ENCODE data around the gene SLC41A3.
A peak's percentile ranks its signal among the peaks of the same experiment; 100 is the strongest.

SLC41A3 gene

GRCh38 chr3:126083913-126084767 is at the start of gene SLC41A3:
SLC41A3 (minus strand) TSS chr3:126084124; CDS start chr3:126068219, 15,905 bp downstream.
- DNase-seq = peak; percentile 74 to 85

- DNase-seq = no peak
Observed at GRCh38 chr3:126133606-126134005, 49.7 kb upstream of the SLC41A3 start.

GRCh38 chr3:126132751-126133511 is 49.0 kb upstream of the SLC41A3 start:
- no peak for DNase-seq

- no peak for DNase-seq
Observed at GRCh38 chr3:126131881-126132750, 48.2 kb upstream of the SLC41A3 start.

- no peak for DNase-seq
Observed at GRCh38 chr3:126130981-126131745, 47.2 kb upstream of the SLC41A3 start.

GRCh38 chr3:126130081-126130855 is 46.3 kb upstream of the SLC41A3 start:
- DNase-seq = no peak

GRCh38 chr3:126129398-126129891 is 45.5 kb upstream of the SLC41A3 start:
- no peak for DNase-seq

- no peak for DNase-seq
Observed at GRCh38 chr3:126128504-126129397, 44.8 kb upstream of the SLC41A3 start.

GRCh38 chr3:126127904-126128303 is 44.0 kb upstream of the SLC41A3 start:
- DNase-seq = no peak

- no peak for DNase-seq
Observed at GRCh38 chr3:126127452-126127851, 43.5 kb upstream of the SLC41A3 start.

GRCh38 chr3:126126811-126127431 is 43.0 kb upstream of the SLC41A3 start:
- DNase-seq = no peak

GRCh38 chr3:126126286-126126685 is 42.4 kb upstream of the SLC41A3 start:
- no peak for DNase-seq

GRCh38 chr3:126125781-126126251 is 41.9 kb upstream of the SLC41A3 start:
- DNase-seq = no peak

- DNase-seq = no peak
Observed at GRCh38 chr3:126125341-126125740, 41.4 kb upstream of the SLC41A3 start.

- DNase-seq = no peak
Observed at GRCh38 chr3:126124896-126125295, 41.0 kb upstream of the SLC41A3 start.

- no peak for DNase-seq
Observed at GRCh38 chr3:126124148-126124868, 40.4 kb upstream of the SLC41A3 start.

- no peak for DNase-seq
Observed at GRCh38 chr3:126121632-126122031, 37.7 kb upstream of the SLC41A3 start.

GRCh38 chr3:126121074-126121473 is 37.1 kb upstream of the SLC41A3 start:
- no peak for DNase-seq

GRCh38 chr3:126119976-126120375 is 36.1 kb upstream of the SLC41A3 start:
- no peak for DNase-seq
